GM18508 (cell line): Measurements from ENCODE around the gene NSD2.
"Not testable (repeated sequence)": the region's sequence is repeated elsewhere in the genome, so short reads cannot be mapped to it uniquely, and the experiment has no call there.

Experiments used
- ATAC-seq: cut with Tn5 transposase; IDR thresholded peaks from one replicate; pipeline ENCODE4 v1.9.1; 2021; ENCODE audit warnings: moderate number of reproducible peaks; ENCODE audit not compliant: insufficient read depth, unreplicated experiment

NSD2 gene

GRCh38 chr4:1841201-1841886 lies 29.8 kb upstream of the NSD2 start:
- ATAC-seq, result no peak

DNA sequence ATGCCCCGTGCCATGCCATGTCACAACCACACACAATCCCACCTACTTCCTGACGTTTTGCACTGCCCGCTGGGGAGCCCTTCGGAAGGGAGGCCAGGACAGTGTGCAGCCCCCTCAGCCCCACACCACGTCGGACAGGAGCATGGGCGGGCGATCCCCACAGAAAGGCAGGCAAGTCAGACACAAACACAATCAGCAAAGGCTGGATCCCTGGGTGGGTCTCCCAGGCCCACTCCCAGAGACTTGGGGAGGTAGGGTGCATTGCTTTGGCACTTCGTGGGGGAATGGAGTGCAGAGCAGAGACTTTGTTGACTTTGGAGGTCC lies 29.3 kb upstream of the NSD2 start:
- no peak for ATAC-seq

- ATAC-seq, result no peak
These were observed 28.8 kb upstream of the NSD2 start for GRCh38 chr4:1842339-1842895.

GRCh38 chr4:1842993-1843448 lies 28.2 kb upstream of the NSD2 start:
- ATAC-seq, result no peak

GRCh38 chr4:1843852-1844251 lies 27.3 kb upstream of the NSD2 start:
- ATAC-seq, result no peak

GRCh38 chr4:1844618-1845017 lies 26.6 kb upstream of the NSD2 start:
- ATAC-seq, result not testable (repeated sequence)

DNA sequence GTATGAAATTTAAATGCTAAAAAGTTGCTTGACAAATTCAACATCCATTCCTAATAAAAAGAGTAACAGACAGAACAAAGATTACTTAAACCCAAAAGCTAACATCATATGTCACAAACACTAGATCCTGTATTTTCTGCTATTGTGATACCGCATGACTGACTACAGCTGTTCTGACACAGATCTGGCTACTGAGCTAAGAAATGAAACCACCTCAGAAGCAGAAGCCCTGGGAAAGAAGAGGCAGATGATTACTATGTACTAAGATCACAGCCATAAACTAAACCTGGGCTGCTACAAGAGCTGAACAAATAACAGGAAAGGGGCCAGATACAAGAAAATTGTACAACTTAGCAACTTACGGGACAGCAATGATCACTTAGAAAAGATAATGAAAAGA lies 24.6 kb upstream of the NSD2 start:
- ATAC-seq, result no peak

DNA sequence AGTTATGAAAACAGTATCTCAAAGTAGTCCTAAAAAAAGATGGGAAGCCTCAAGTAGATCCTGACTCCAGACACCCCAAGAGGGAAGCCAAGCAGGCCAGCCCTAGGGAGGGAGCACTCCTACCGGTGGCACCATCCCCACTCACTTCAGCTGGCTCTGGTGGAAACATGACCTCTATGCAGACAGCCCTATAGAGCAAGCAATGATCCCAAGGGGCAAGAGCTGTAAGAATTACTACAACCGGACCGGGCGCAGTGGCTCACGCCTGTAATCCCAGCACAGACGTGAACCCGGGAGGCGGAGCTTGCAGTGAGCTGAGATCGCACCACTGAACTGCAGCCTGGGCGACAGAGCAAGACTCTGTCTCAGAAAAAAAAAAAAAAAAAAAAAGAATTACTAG lies 20.9 kb upstream of the NSD2 start:
- no peak for ATAC-seq

DNA sequence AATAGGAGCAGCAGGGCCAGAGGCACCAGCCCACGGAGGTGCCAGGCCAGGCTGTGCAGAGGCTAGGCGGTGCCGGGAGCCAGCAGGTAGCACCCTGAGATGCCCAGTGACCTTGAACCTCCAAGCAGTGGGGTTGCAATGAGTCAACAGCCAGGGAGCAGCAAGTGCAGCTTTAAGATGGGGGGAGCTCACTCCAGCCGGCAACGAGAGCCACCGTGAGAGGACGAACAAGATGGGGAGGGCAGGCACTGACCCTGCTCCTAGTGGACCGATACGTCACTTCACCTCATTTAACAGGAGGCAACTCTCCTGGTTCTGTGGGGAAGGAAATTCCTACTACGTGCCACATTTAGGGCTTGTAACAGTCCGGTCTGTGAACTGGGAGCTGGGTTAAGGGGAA lies 20.0 kb upstream of the NSD2 start:
- no peak for ATAC-seq

- ATAC-seq, result no peak
These were observed 19.4 kb upstream of the NSD2 start for GRCh38 chr4:1851575-1852410.

GRCh38 chr4:1852904-1853623 lies 18.1 kb upstream of the NSD2 start:
- no peak for ATAC-seq

GRCh38 chr4:1854752-1855151 lies 16.4 kb upstream of the NSD2 start:
- ATAC-seq, result no peak

DNA sequence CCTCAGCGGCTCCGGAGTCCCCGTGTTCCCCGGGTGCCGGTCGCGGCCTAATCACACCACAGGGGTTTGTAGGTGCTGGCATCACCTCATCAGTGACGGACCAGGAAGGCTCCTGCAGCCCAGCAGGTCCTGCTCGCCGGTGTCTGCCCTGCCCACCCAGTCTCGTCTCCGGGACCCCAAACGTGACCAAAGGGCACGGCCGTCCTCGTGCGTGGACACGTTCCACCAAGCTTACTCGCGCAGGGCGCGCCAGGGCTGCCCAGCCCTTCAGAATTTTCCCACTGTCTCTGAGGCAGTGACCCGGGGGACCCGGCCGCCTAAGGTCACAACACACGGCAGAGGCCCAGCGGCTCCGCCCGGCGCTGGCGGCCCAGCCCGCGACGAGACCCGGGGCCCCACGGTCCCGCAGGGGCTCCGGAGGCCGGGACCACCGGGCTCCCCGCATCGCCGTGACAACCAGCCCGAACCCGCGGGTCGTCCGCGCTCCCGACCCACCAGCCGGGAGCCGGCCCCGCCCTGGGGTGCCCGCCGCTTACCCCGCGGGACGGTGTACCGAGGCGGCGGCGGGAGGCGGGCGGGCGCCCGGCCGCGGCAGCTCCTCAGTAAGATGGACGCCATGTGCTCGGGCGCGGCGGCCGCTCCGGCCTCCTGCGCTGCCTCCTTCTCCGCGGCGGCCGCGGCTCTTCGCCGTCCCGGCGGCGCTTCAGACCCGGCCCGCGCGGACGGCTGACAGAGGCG lies 15.7 kb upstream of the NSD2 start:
- peak; percentile 13 for ATAC-seq

DNA sequence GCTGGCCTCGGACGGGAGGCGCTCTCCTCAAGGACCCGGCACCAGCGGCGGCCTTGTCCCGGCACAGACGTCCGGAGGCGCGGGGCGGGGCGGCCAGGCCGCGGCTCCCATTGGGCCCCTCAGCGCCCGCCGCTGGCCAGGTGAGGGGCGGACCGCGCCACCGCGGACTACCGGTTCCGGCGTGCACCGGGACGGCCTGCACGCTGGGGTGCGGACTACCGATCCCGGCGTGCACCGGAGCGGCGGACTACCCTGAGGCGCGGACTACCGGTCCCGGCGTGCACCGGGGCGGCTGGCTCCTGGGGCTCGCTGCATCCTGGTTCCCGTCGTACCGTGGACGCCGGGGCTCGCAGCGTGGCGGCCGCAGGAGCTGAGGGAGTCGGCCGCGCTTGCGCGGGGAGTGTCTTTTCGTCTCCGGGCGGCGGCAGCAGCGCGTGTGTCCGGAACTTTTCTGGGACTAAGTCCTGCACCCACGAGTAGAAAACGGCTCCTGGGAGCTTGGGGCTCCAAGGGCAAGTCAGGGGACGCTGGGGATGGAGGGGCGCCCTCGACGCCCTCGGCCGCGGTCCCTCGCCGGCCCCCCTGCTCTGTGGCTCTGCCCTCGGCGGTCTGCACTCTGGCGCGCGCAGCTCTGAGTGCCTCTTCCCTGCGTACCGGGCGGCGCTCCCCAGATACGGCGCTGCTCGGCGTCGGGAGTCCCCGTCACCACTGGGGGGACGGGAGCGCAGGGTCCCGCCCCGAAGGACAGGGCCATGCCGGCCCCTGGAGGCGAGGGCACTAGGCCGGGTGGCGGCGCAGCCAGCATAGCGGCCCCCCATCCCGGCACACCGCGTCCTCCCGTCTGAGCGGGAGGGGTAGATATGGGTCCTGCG lies 14.9 kb upstream of the NSD2 start, which contains the start of gene LETM1:
Gene LETM1, minus strand, starts transcription at position 86 of the 872 bp plus-strand sequence. CDS start 206 bp downstream, outside the sequence.
- peak; percentile 51 for ATAC-seq

GRCh38 chr4:1856943-1857699 lies 14.1 kb upstream of the NSD2 start:
- ATAC-seq, result no peak

- ATAC-seq, result no peak
These were observed 13.3 kb upstream of the NSD2 start for GRCh38 chr4:1857931-1858330.

DNA sequence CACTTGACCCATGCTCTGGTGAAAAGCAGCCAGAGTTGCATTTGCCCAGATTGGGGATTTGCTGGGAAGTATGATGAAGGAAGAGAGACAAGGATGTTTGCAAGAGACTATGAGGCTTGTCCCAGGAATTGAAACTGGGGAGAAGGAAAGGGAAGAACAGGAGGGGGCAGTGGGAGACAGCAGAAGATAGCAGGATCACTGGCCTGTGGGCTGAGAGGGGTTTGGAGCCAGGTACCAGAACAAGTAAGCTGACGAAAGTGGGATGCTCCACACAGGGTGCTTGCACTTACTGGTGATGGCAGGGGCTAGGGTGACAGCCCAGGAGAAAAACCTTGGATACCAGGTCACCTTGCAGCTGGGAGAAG lies 11.8 kb upstream of the NSD2 start:
- no peak for ATAC-seq

- no peak for ATAC-seq
These were observed 8.9 kb upstream of the NSD2 start for GRCh38 chr4:1862055-1862911.
